Measurements from ENCODE around the gene C12orf57.

The C12orf57 gene

GRCh38 chr12:6923003-6923732, 20.7 kb upstream of the C12orf57 start:
- Histone ChIP-seq H3K27me3 (ENCODE audit: insufficient read depth, poor library complexity, severe bottlenecking) (no peaks in the 10 kb centered on the region), H3K4me3 (replicated peaks; ENCODE audit: insufficient read depth, low read length) (no peak overlapping the region), H3K27ac (replicated peaks) (no peak overlapping the region)
- no peak for DNase-seq (ENCODE audit: low read depth in 1 of 2, low spot score in 1 of 2)
- TF ChIP-seq GABPA (IDR thresholded peaks at IDR 0.05; ENCODE audit: low read depth) (no peak), SPI1 (IDR thresholded peaks at IDR 0.05; ENCODE audit: borderline replicate concordance, low read depth) (no peak), REST (IDR thresholded peaks at IDR 0.05; ENCODE audit: insufficient replicate concordance, low read depth) (no peak), POLR2AphosphoS5 (IDR thresholded peaks at IDR 0.05; ENCODE audit: low read depth) (no peak), CTCF (IDR thresholded peaks at IDR 0.05; ENCODE audit: insufficient read depth, low read length) (no peak)

GRCh38 chr12:6923851-6924250, 20.0 kb upstream of the C12orf57 start:
- no peak overlapping the region for H3K4me3 ChIP-seq (replicated peaks; ENCODE audit: insufficient read depth, low read length)
- no peak for TF ChIP-seq POLR2AphosphoS5 (IDR thresholded peaks at IDR 0.05; ENCODE audit: low read depth)
- H3K27ac ChIP-seq (replicated peaks) = no peak overlapping the region
- DNase-seq (ENCODE audit: low read depth in 1 of 2, low spot score in 1 of 2) = no peak
- no peaks in the 10 kb centered on the region for H3K27me3 ChIP-seq (ENCODE audit: insufficient read depth, poor library complexity, severe bottlenecking)

GRCh38 chr12:6925239-6925539, 18.6 kb upstream of the C12orf57 start:
- TF ChIP-seq REST (IDR thresholded peaks at IDR 0.05; ENCODE audit: insufficient replicate concordance, low read depth) (no peak), POLR2AphosphoS5 (IDR thresholded peaks at IDR 0.05; ENCODE audit: low read depth) (no peak), SPI1 (IDR thresholded peaks at IDR 0.05; ENCODE audit: borderline replicate concordance, low read depth) (no peak), GABPA (IDR thresholded peaks at IDR 0.05; ENCODE audit: low read depth) (no peak), CTCF (IDR thresholded peaks at IDR 0.05; ENCODE audit: insufficient read depth, low read length) (no peak)
- H3K4me3 ChIP-seq (replicated peaks; ENCODE audit: insufficient read depth, low read length) = no peak overlapping the region
- H3K27ac ChIP-seq (replicated peaks) = no peak overlapping the region
- no peaks in the 10 kb centered on the region for H3K27me3 ChIP-seq (ENCODE audit: insufficient read depth, poor library complexity, severe bottlenecking)
- DNase-seq (ENCODE audit: low read depth in 1 of 2, low spot score in 1 of 2) = no peak

- Histone ChIP-seq H3K4me3 (replicated peaks; ENCODE audit: insufficient read depth, low read length) (no peak overlapping the region), H3K27me3 (ENCODE audit: insufficient read depth, poor library complexity, severe bottlenecking) (no peaks in the 10 kb centered on the region), H3K27ac (replicated peaks) (no peak overlapping the region)
- no peak for TF ChIP-seq GABPA (IDR thresholded peaks at IDR 0.05; ENCODE audit: low read depth)
- no peak for TF ChIP-seq CTCF (IDR thresholded peaks at IDR 0.05; ENCODE audit: insufficient read depth, low read length)
- TF ChIP-seq POLR2AphosphoS5 (IDR thresholded peaks at IDR 0.05; ENCODE audit: low read depth) = no peak
- TF ChIP-seq SPI1 (IDR thresholded peaks at IDR 0.05; ENCODE audit: borderline replicate concordance, low read depth) = no peak
- DNase-seq (ENCODE audit: low read depth in 1 of 2, low spot score in 1 of 2) = no peak
Measured at GRCh38 chr12:6925540-6926279, 18.1 kb upstream of the C12orf57 start.
